Measurements from ENCODE around the gene ERCC4.

DNA sequence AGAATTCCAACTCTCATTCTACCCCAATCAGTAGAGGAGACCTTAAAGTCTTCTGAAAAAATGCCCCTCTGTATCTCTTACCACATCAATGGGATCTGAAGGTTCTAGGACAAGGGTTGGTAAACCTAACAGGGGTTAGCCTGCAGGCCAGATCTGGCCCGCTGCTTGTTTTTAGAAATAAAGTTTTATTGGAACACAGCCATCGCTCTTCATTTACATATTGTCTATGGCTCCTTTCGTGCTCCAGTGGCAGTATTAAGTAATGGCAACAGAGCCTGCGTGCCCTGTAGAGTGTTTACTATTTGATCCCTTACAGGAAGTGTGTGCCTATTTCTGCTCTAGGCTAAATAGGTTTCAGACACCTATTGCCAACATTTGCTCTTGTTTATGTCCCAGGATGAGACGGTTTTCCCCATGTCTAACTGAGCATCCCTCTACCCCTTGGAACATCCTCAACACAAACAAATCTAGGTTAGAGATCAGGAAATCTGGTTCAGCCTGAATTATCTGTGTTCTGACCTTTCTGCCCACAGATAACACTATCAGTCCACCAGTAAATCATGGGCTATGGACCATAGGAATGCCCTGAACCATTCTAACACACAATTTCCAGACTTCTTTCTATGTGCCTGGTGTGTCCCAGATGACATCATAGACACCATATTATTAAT lies 44.2 kb upstream of the ERCC4 start:
- no peak for TF ChIP-seq POLR2A (IDR thresholded peaks at IDR 0.05)
- TF ChIP-seq, protein P1, sequence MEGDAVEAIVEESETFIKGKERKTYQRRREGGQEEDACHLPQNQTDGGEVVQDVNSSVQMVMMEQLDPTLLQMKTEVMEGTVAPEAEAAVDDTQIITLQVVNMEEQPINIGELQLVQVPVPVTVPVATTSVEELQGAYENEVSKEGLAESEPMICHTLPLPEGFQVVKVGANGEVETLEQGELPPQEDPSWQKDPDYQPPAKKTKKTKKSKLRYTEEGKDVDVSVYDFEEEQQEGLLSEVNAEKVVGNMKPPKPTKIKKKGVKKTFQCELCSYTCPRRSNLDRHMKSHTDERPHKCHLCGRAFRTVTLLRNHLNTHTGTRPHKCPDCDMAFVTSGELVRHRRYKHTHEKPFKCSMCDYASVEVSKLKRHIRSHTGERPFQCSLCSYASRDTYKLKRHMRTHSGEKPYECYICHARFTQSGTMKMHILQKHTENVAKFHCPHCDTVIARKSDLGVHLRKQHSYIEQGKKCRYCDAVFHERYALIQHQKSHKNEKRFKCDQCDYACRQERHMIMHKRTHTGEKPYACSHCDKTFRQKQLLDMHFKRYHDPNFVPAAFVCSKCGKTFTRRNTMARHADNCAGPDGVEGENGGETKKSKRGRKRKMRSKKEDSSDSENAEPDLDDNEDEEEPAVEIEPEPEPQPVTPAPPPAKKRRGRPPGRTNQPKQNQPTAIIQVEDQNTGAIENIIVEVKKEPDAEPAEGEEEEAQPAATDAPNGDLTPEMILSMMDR (IDR thresholded peaks at IDR 0.05), result no peak
